Inflammatory macrophage treated with lipopolysaccharide for 4 hours (primary cell): Measurements from ENCODE around the gene SAP30BP.

Source experiments
- DNase-seq: peaks from one replicate; pipeline ENCODE4 v3.0.0-alpha.2; 2020

The SAP30BP gene

GRCh38 chr17:75722542-75723095 is 55.5 kb downstream of the SAP30BP start:
- DNase-seq, result no peak

GRCh38 chr17:75723171-75723930 is 56.2 kb downstream of the SAP30BP start:
- peak; percentile 30 for DNase-seq

- DNase-seq, result no peak
Observed at GRCh38 chr17:75724016-75725003, 57.2 kb downstream of the SAP30BP start.

GRCh38 chr17:75725504-75725903 is 58.4 kb downstream of the SAP30BP start:
- no peak for DNase-seq

GRCh38 chr17:75727391-75727790 is 60.3 kb downstream of the SAP30BP start:
- no peak for DNase-seq

GRCh38 chr17:75729351-75729750 is 62.2 kb downstream of the SAP30BP start:
- no peak for DNase-seq

GRCh38 chr17:75730065-75730464 is 62.9 kb downstream of the SAP30BP start:
- no peak for DNase-seq

GRCh38 chr17:75731086-75731715 is 64.1 kb downstream of the SAP30BP start:
- no peak for DNase-seq

- no peak for DNase-seq
Observed at GRCh38 chr17:75731716-75732498, 64.8 kb downstream of the SAP30BP start.

GRCh38 chr17:75733471-75733870 is 66.3 kb downstream of the SAP30BP start:
- no peak for DNase-seq

GRCh38 chr17:75734674-75735294 is 67.6 kb downstream of the SAP30BP start:
- no peak for DNase-seq

GRCh38 chr17:75736173-75736835 is 69.2 kb downstream of the SAP30BP start:
- DNase-seq, result no peak

GRCh38 chr17:75737133-75737962 is 70.2 kb downstream of the SAP30BP start:
- no peak for DNase-seq

- DNase-seq, result peak; percentile 94
Observed at GRCh38 chr17:75738218-75738802, 71.2 kb downstream of the SAP30BP start.

GRCh38 chr17:75739174-75739573 is 72.0 kb downstream of the SAP30BP start:
- no peak for DNase-seq

GRCh38 chr17:75739801-75740200 is 72.7 kb downstream of the SAP30BP start:
- DNase-seq, result no peak

GRCh38 chr17:75740215-75740614 is 73.1 kb downstream of the SAP30BP start:
- no peak for DNase-seq

GRCh38 chr17:75740631-75741077 is 73.5 kb downstream of the SAP30BP start:
- no peak for DNase-seq

- no peak for DNase-seq
Observed at GRCh38 chr17:75742337-75742736, 75.2 kb downstream of the SAP30BP start.
